BLaER1 treated with 17β-estradiol and CSF1 and Interleukin-3, amounts not matched to agents 10 nM and 100 nM (cell line): ENCODE results near the gene TM4SF20.

ENCODE experiments used
- H3K27ac ChIP-seq, 11 experiments: shearing (Covaris generic); formaldehyde crosslinking; 2 replicates each; pipeline ENCODE4 v1.8.1; 2022
- H3K27me3 ChIP-seq, 11 experiments: shearing (Covaris generic); formaldehyde crosslinking; 2 replicates each; pipeline ENCODE4 v1.8.1; 2022
- H3K36me3 ChIP-seq, 11 experiments: shearing (Covaris generic); formaldehyde crosslinking; 2 replicates each; pipeline ENCODE4 v1.8.1; 2022
- H3K4me1 ChIP-seq, 10 experiments: shearing (Covaris generic); formaldehyde crosslinking; 2 replicates each; pipeline ENCODE4 v1.8.1; 2022
- H3K4me2 ChIP-seq, 11 experiments: shearing (Covaris generic); formaldehyde crosslinking; 2 replicates each; pipeline ENCODE4 v1.8.1; 2022
- H3K4me3 ChIP-seq, 10 experiments: shearing (Covaris generic); formaldehyde crosslinking; 2 replicates each; pipeline ENCODE4 v1.8.1; 2022
- H3K9ac ChIP-seq, 11 experiments: shearing (Covaris generic); formaldehyde crosslinking; 2 replicates each; pipeline ENCODE4 v1.8.1; 2022
- H3K9me3 ChIP-seq, 11 experiments: shearing (Covaris generic); formaldehyde crosslinking; replicated peaks in 1 of 11; 2 replicates each; pipeline ENCODE4 v1.8.1; 2022
- H4K20me1 ChIP-seq, 11 experiments: shearing (Covaris generic); formaldehyde crosslinking; 2 replicates each; pipeline ENCODE4 v1.8.1; 2022
- Cebpa-rat ChIP-seq, 11 experiments: shearing (Covaris generic); IDR thresholded peaks; 2 replicates each; pipeline ENCODE4 v1.8.1; 2022

TM4SF20 gene

DNA sequence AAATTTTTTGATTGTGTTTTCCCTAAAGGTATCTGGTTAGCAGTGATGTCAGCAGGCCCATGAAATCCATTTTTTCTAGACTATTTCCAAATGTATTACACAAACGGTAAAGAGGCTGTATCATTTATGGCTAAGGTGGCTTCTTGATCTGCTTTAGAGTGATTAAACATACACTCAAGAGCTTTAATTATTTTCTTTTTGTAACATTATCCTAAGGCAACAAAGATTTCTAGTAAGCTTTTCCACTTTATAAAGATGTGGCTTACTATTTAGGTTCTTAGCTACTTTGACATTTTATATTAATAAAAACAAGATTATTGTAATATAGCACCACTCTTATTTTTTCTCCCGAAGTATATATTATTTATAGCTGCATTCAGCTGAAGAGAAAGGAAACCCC lies 37.6 kb downstream of the TM4SF20 start:
- no peak overlapping the region for H3K9ac ChIP-seq
- peaks cover 67 to 97% (median 78%) of the 10 kb centered on the region in 11 experiments for H3K36me3 ChIP-seq
- no peak for TF ChIP-seq Cebpa-rat (IDR thresholded peaks at IDR 0.05)
- H3K4me1 ChIP-seq = peaks cover 0 to 2% (median 0%) of the 10 kb centered on the region in 10 experiments; a peak in 2 of 20 replicates
- no peak overlapping the region for H3K4me2 ChIP-seq
- no peak overlapping the region for H3K27ac ChIP-seq
- no peak overlapping the region for H3K4me3 ChIP-seq
- H4K20me1 ChIP-seq = no peaks in the 10 kb centered on the region; a peak in 2 of 22 replicates
- no peaks in the 10 kb centered on the region for H3K9me3 ChIP-seq
- H3K27me3 ChIP-seq = no peaks in the 10 kb centered on the region

DNA sequence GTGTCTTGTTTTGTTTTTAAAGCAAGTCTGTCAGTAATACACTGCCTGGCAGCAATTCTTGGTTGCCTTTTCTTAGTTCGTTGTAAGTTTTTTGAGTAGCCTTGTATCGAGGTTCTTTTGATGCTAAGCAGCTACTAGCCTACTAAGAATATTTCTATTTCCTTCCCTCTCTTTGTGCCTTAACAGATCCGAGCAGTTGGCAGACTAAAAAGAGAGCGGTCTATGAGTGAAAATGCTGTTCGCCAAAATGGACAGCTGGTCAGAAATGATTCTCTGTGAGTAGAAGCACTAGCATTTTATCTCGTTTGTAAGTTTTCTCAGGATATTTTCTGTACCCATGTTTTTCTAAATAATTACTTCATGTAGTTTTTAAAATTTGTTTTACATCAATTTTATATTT lies 39.0 kb downstream of the TM4SF20 start:
- H4K20me1 ChIP-seq = peaks cover 0 to under 1% (median 0%) of the 10 kb centered on the region in 11 experiments; a peak in 2 of 22 replicates
- no peak overlapping the region for H3K4me2 ChIP-seq
- no peak for TF ChIP-seq Cebpa-rat (IDR thresholded peaks at IDR 0.05)
- H3K4me3 ChIP-seq = no peak overlapping the region
- peaks cover 63 to 97% (median 80%) of the 10 kb centered on the region in 11 experiments for H3K36me3 ChIP-seq
- H3K27ac ChIP-seq = no peak overlapping the region
- H3K4me1 ChIP-seq = peaks cover 0 to 17% (median 3%) of the 10 kb centered on the region in 10 experiments; a peak in 8 of 20 replicates
- no peak overlapping the region for H3K9ac ChIP-seq
- no peaks in the 10 kb centered on the region for H3K9me3 ChIP-seq
- H3K27me3 ChIP-seq = no peaks in the 10 kb centered on the region

- no peak overlapping the region for H3K9ac ChIP-seq
- H3K4me2 ChIP-seq = no peak overlapping the region
- H3K9me3 ChIP-seq = no peaks in the 10 kb centered on the region
- H3K27me3 ChIP-seq = no peaks in the 10 kb centered on the region
- H3K36me3 ChIP-seq = peaks cover 70 to 97% (median 88%) of the 10 kb centered on the region in 11 experiments
- no peak overlapping the region for H3K4me3 ChIP-seq
- peaks cover 0 to 26% (median 4%) of the 10 kb centered on the region in 10 experiments; a peak in 8 of 20 replicates for H3K4me1 ChIP-seq
- peaks cover 0 to 6% (median 0%) of the 10 kb centered on the region in 11 experiments; a peak in 2 of 22 replicates for H4K20me1 ChIP-seq
- no peak for TF ChIP-seq Cebpa-rat (IDR thresholded peaks at IDR 0.05)
- no peak overlapping the region for H3K27ac ChIP-seq
Observed at GRCh38 chr2:227339098-227339599, 40.0 kb downstream of the TM4SF20 start.

GRCh38 chr2:227337442-227337841 lies 41.7 kb downstream of the TM4SF20 start:
- Histone ChIP-seq H3K27ac (no peak overlapping the region), H3K4me3 (no peak overlapping the region), H4K20me1 (peaks cover 0 to 6% (median 0%) of the 10 kb centered on the region in 11 experiments; a peak in 3 of 22 replicates), H3K4me1 (peaks cover 0 to 30% (median 4%) of the 10 kb centered on the region in 10 experiments; a peak in 8 of 20 replicates), H3K4me2 (no peak overlapping the region), H3K9me3 (no peaks in the 10 kb centered on the region), H3K9ac (no peak overlapping the region), H3K27me3 (no peaks in the 10 kb centered on the region), H3K36me3 (peaks cover 72 to 97% (median 88%) of the 10 kb centered on the region in 11 experiments)
- no peak for TF ChIP-seq Cebpa-rat (IDR thresholded peaks at IDR 0.05)

DNA sequence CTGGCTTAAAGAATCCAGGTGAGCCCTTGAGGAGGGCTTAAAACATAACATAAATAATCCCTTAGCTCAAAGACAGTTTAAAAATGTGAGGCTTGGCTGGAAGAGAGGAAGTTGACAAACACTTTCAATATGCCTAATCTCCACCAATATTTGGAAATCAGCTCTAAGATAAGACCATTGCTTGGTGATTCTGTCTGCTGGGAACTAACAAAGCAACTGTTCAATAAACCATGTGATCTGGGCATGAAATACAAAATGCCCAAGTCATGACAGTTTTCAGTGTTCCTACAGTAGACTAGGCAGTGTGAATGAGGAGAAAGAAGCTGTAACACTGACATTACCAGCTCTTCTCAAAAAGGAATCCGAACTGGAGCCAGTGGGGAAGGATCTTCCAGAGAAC lies 43.4 kb downstream of the TM4SF20 start:
- no peaks in the 10 kb centered on the region; a peak in 1 of 22 replicates for H3K9me3 ChIP-seq

GRCh38 chr2:227326783-227327182 lies 52.3 kb downstream of the TM4SF20 start:
- H3K9me3 ChIP-seq = peaks cover 5 to 21% (median 17%) of the 10 kb centered on the region in 11 experiments; a peak in 21 of 22 replicates
- peak overlapping the region; percentile 72 to 93 (median 87) for H3K4me2 ChIP-seq
- no peaks in the 10 kb centered on the region for H3K27me3 ChIP-seq
- no peak for TF ChIP-seq Cebpa-rat (IDR thresholded peaks at IDR 0.05)
- H3K27ac ChIP-seq = peak overlapping the region in 3 of 11 experiments; percentile 94 to 96 (median 95); a peak in 6 of 22 replicates
- H3K9ac ChIP-seq = peak overlapping the region in 9 of 11 experiments; percentile 93 to 98 (median 95); a peak in 17 of 22 replicates
- peaks cover 0 to 29% (median 9%) of the 10 kb centered on the region in 11 experiments; a peak in 9 of 22 replicates for H4K20me1 ChIP-seq
- H3K4me1 ChIP-seq = peaks cover 22 to 58% (median 35%) of the 10 kb centered on the region in 10 experiments
- peaks cover 26 to 44% (median 34%) of the 10 kb centered on the region in 11 experiments for H3K36me3 ChIP-seq
- peak overlapping the region; percentile 83 to 99 (median 90); a peak in 19 of 20 replicates for H3K4me3 ChIP-seq

More for the DNA sequence above, 43.4 kb downstream of the TM4SF20 start:
- Histone ChIP-seq H4K20me1 (peaks cover 0 to 7% (median 0%) of the 10 kb centered on the region in 11 experiments; a peak in 3 of 22 replicates), H3K27me3 (no peaks in the 10 kb centered on the region), H3K36me3 (peaks cover 76 to 100% (median 93%) of the 10 kb centered on the region in 11 experiments), H3K4me3 (no peak overlapping the region), H3K27ac (peak overlapping the region in 6 of 11 experiments; percentile 28 to 74 (median 61); a peak in 10 of 22 replicates), H3K4me1 (peaks cover 0 to 36% (median 4%) of the 10 kb centered on the region in 10 experiments; a peak in 8 of 20 replicates), H3K9ac (peak overlapping the region in 3 of 11 experiments; percentile 27 to 49 (median 35); a peak in 5 of 22 replicates), H3K4me2 (peak overlapping the region in 5 of 11 experiments; percentile 12 to 60 (median 35); a peak in 8 of 22 replicates)
- TF ChIP-seq Cebpa-rat (IDR thresholded peaks at IDR 0.05) = no peak

DNA sequence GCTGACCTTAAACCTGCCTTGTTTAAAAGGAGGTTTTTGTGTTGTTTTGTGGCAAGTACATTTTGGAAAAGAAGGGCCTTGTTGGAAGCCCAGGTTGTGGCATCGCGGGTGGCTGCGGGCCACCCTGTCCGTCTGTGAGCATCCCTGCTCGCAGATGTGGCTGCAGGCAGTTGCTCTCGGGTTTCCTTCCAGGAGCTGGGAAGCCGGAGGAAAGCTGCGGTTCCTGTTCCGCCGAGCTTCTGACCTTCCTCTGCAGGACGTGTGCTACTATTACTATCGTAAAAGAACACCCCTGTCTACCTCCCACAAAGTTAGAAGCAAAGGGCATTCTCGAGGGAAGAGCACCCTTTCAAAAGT lies 53.3 kb downstream of the TM4SF20 start:
- peaks cover 22 to 52% (median 35%) of the 10 kb centered on the region in 10 experiments for H3K4me1 ChIP-seq
- H3K27me3 ChIP-seq = no peaks in the 10 kb centered on the region
- peaks cover 0 to 28% (median 9%) of the 10 kb centered on the region in 11 experiments; a peak in 9 of 22 replicates for H4K20me1 ChIP-seq
- H3K9me3 ChIP-seq = peaks cover 12 to 29% (median 24%) of the 10 kb centered on the region in 11 experiments; a peak in 21 of 22 replicates
- H3K4me3 ChIP-seq = peak overlapping the region; percentile 83 to 99 (median 90)
- peak overlapping the region; percentile 72 to 93 (median 87) for H3K4me2 ChIP-seq
- TF ChIP-seq Cebpa-rat (IDR thresholded peaks at IDR 0.05) = no peak
- peak overlapping the region; percentile 86 to 98 (median 95) for H3K9ac ChIP-seq
- peak overlapping the region; percentile 88 to 96 (median 94) for H3K27ac ChIP-seq
- H3K36me3 ChIP-seq = peaks cover 16 to 36% (median 25%) of the 10 kb centered on the region in 11 experiments

DNA sequence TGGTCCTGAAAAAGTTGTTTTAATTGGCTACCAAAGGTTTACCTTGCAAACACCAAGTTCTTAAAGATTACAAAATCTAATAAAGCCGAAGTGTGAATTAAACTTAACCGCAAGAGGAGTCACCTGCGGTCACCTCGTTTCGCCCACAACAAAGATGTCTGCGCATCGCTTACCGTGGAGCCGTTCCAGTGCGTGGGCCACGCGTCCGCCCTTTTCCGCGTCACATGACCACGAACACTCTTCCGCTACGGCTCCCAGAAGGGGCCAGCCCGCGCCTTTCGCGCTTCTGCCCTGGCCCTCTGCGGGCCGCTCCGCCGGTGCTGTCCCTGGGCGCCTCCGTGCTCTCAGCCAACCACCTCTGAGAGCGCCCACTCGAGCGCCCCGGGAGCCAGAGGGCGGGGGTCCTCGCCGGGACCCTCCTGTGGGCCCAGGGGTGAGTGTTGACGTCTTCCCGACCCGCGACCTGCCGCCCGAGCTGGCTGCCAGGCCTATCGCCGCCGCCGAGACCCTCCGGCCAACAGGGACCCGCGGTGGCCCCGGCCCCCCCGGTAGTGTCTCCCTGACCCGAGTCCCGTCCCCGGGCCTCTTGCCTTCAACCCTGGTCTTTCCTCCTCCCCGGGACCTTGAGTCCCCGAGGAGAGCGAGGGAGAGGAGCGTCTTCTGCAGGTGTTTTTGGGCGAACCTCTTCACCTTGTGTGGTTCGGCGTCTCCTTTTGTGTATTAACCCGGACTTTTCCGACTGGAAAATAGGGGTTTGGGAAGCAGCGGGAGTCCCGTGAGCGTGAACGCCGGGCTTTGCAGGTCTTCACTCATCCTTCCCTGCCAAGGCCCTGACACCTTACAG lies 53.9 kb downstream of the TM4SF20 start, which contains the start of gene MFF:
MFF (plus strand) TSS at position 257 of the 844 bp plus-strand sequence. CDS start 5,415 bp downstream, outside the sequence.
- H3K9me3 ChIP-seq = peaks cover 12 to 35% (median 26%) of the 10 kb centered on the region in 11 experiments; a peak in 21 of 22 replicates
- H3K4me3 ChIP-seq = peak within 1 kb of the TSS; percentile 83 to 99 (median 90)
- H4K20me1 ChIP-seq = peaks cover 0 to 28% (median 9%) of the 10 kb centered on the region in 11 experiments; a peak in 9 of 22 replicates
- H3K36me3 ChIP-seq = peaks cover 10 to 31% (median 19%) of the 10 kb centered on the region in 11 experiments; a peak in 20 of 22 replicates
- peaks cover 22 to 48% (median 35%) of the 10 kb centered on the region in 10 experiments for H3K4me1 ChIP-seq
- H3K27me3 ChIP-seq = no peaks in the 10 kb centered on the region
- peak within 1 kb of the TSS; percentile 72 to 93 (median 88) for H3K4me2 ChIP-seq
- peak within 1 kb of the TSS; percentile 88 to 96 (median 94) for H3K27ac ChIP-seq
- no peak for TF ChIP-seq Cebpa-rat (IDR thresholded peaks at IDR 0.05)
- peak within 1 kb of the TSS; percentile 86 to 98 (median 95) for H3K9ac ChIP-seq
